NCI-H1048 (cell line): ENCODE measurements around the gene UBAP2.

Experiments used
- DNase-seq: peaks from one replicate; lab custom pipeline; 2025; lab: John Stamatoyannopoulos, UW

The UBAP2 gene

GRCh38 chr9:33921967-33922895, 126.5 kb downstream of the UBAP2 start:
- DNase-seq: no peak

- no peak for DNase-seq
Observed at GRCh38 chr9:33919276-33919897, 129.3 kb downstream of the UBAP2 start.

- DNase-seq: no peak
Observed at GRCh38 chr9:33917036-33917435, 131.7 kb downstream of the UBAP2 start.

- no peak for DNase-seq
Observed at GRCh38 chr9:33914887-33915628, 133.6 kb downstream of the UBAP2 start.

- no peak for DNase-seq
Observed at GRCh38 chr9:33913541-33913940, 135.1 kb downstream of the UBAP2 start.

GRCh38 chr9:33908749-33909148, 139.9 kb downstream of the UBAP2 start:
- DNase-seq: no peak

- no peak for DNase-seq
Observed at GRCh38 chr9:33908114-33908513, 140.6 kb downstream of the UBAP2 start.

GRCh38 chr9:33907347-33907746, 141.3 kb downstream of the UBAP2 start:
- no peak for DNase-seq

GRCh38 chr9:33906769-33907168, 141.9 kb downstream of the UBAP2 start:
- DNase-seq: no peak

- DNase-seq: no peak
Observed at GRCh38 chr9:33905137-33905536, 143.6 kb downstream of the UBAP2 start.

- no peak for DNase-seq
Observed at GRCh38 chr9:33903157-33903780, 145.4 kb downstream of the UBAP2 start.

GRCh38 chr9:33894316-33894715, 154.4 kb downstream of the UBAP2 start:
- DNase-seq: no peak

- no peak for DNase-seq
Observed at GRCh38 chr9:33893861-33894260, 154.8 kb downstream of the UBAP2 start.

GRCh38 chr9:33885948-33886347, 162.7 kb downstream of the UBAP2 start:
- DNase-seq: no peak

GRCh38 chr9:33884856-33885701, 163.6 kb downstream of the UBAP2 start:
- DNase-seq: peak; percentile 27

- DNase-seq: no peak
Observed at GRCh38 chr9:33881635-33882034, 167.1 kb downstream of the UBAP2 start.

GRCh38 chr9:33880211-33881089, 168.2 kb downstream of the UBAP2 start:
- DNase-seq: no peak

- DNase-seq: no peak
Observed at GRCh38 chr9:33878691-33879366, 169.9 kb downstream of the UBAP2 start.

- no peak for DNase-seq
Observed at GRCh38 chr9:33877727-33878489, 170.8 kb downstream of the UBAP2 start.
